HepG2 (cell line): ENCODE results near the gene RHOBTB3. TPM values are rescaled to one million over a fixed set of nuclear protein-coding genes. Genes with fewer than 3 reads are reported as not detected.
A peak's percentile ranks its signal among the peaks of the same experiment; 100 is the strongest.

ENCODE experiments used
- FOXA1 ChIP-seq, 2 experiments: fragments of 450-650 bp in 1 of 2; sonication (generic) in 1 of 2; formaldehyde crosslinking in 1 of 2; IDR thresholded peaks; 2 replicates each; pipeline versions ENCODE4 v1.4.0 to v1.6.1; 2016 to 2020; ENCODE audit warnings: missing genetic modification reagents in 1 of 2
- KLF6 ChIP-seq: IDR thresholded peaks from 2 replicates; pipeline ENCODE4 v1.8.0; 2016; ENCODE audit warnings: missing biosample characterization, missing genetic modification reagents
- MAFF ChIP-seq: IDR thresholded peaks from 2 replicates; pipeline ENCODE4 v1.6.1; 2011; ENCODE audit warnings: low read depth, low read length, improper control_type of control experiment
- RAD21 ChIP-seq: fragments of 450-650 bp; formaldehyde crosslinking; IDR thresholded peaks from 2 replicates; pipeline ENCODE4 v1.5.0; 2020; ENCODE audit warnings: mild to moderate bottlenecking
- SPEN ChIP-seq: sonication (generic); formaldehyde crosslinking; IDR thresholded peaks from 2 replicates; pipeline ENCODE4 v1.5.1; 2020; ENCODE audit warnings: low read depth, mild to moderate bottlenecking, missing genetic modification reagents
- STAG1 ChIP-seq: sonication (generic); formaldehyde crosslinking; IDR thresholded peaks from 2 replicates; pipeline ENCODE4 v1.4.0; 2020; ENCODE audit warnings: missing genetic modification reagents
- ZBTB20 ChIP-seq: sonication (generic); formaldehyde crosslinking; IDR thresholded peaks from 2 replicates; pipeline ENCODE4 v1.8.1; 2023; ENCODE audit warnings: missing genetic modification reagents, low read depth, mild to moderate bottlenecking, borderline replicate concordance
- ZNF124 ChIP-seq: sonication (generic); formaldehyde crosslinking; IDR thresholded peaks from 2 replicates; pipeline ENCODE4 v1.4.0; 2020; ENCODE audit warnings: missing genetic modification reagents
- ZNF142 ChIP-seq: sonication (generic); formaldehyde crosslinking; IDR thresholded peaks from 2 replicates; pipeline ENCODE4 v1.4.0; 2020; ENCODE audit warnings: missing genetic modification reagents
- ZNF484 ChIP-seq: sonication (generic); formaldehyde crosslinking; IDR thresholded peaks from 2 replicates; pipeline ENCODE4 v1.5.1; 2020; ENCODE audit warnings: mild to moderate bottlenecking, low read depth, missing genetic modification reagents, borderline replicate concordance
- polyA plus RNA-seq, 8 experiments: library from polyadenylated mRNA; depleted of rRNA in 3 of 8; stranded (reverse) in 7 of 8; unstranded in 1 of 8; fragments of >200 nt; fragmentation: Illumina TruSeq in 4 of 8; extraction: Trizol in 4 of 8; gene quantifications; 2 replicates each; pipeline versions ENCODE4 v1.2.1 to v1.2.3, GENCODE V29; 2011 to 2016; ENCODE audit warnings: low read depth in 4 of 8, missing spikeins in 1 of 8, mixed read lengths in 1 of 8; ENCODE audit not compliant: insufficient read depth in 1 of 8
- total RNA-seq, 5 experiments: library from RNA; depleted of rRNA; stranded (reverse); fragments of >200 nt; fragmentation: Illumina TruSeq; extraction: Trizol; gene quantifications; 2 replicates each; pipeline ENCODE4 v1.2.3, GENCODE V29; 2016; ENCODE audit warnings: low read depth in 1 of 5
- TF ChIP-seq, protein P1 (sequence below): sonication (generic); formaldehyde crosslinking; IDR thresholded peaks from 2 replicates; pipeline ENCODE4 v1.8.0; 2022; ENCODE audit warnings: mild to moderate bottlenecking, missing genetic modification reagents

Gene RHOBTB3
- total and polyA plus RNA-seq, 2 of the 13 experiments (the other 11 are each of a cell fraction or from before 2014, with no cell fraction given): 31.6 to 35.4 TPM

DNA sequence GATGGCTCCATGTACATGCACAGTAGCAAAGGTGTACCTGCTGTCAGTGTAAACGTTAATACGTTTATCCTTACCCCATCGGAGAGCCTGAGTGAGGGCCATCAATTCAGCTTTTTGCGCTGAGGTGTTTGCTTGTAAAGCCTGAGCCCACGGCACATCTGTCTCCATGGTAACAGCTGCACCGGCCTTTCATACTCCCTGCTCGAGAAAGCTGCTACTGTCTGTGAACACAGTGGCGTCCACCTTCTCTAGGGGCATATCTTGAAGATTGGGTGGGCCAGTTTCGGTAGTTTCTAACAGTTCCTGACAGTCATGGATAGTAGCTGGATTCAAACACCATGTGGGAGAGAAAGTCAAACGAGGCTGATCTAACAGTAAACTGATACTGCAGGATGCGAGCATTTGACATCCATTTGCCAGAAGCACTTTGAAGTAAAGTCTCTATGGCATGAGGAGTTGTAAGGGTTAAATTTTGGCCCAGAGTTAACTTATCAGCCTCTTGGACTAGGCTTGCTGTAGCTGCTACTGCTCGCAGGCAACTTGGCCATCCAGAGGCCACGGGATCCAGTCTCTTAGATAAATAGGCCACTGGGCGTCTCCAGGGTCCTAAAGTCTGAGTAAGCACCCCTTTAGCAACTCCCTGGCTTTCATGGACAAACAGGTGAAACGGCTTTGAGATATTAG is 21.0 kb upstream of the RHOBTB3 start (continued):
- TF ChIP-seq ZNF484: no peak
- 0 out of 2 replicates have a peak, but pooled peaks have one; percentile 13 for TF ChIP-seq MAFF
- TF ChIP-seq ZBTB20: no peak
- TF ChIP-seq ZNF124: no peak
- TF ChIP-seq ZNF142 (CRISPR knock-in tag): no peak
- no peak for TF ChIP-seq STAG1 (CRISPR knock-in tag)
- TF ChIP-seq, protein P1, sequence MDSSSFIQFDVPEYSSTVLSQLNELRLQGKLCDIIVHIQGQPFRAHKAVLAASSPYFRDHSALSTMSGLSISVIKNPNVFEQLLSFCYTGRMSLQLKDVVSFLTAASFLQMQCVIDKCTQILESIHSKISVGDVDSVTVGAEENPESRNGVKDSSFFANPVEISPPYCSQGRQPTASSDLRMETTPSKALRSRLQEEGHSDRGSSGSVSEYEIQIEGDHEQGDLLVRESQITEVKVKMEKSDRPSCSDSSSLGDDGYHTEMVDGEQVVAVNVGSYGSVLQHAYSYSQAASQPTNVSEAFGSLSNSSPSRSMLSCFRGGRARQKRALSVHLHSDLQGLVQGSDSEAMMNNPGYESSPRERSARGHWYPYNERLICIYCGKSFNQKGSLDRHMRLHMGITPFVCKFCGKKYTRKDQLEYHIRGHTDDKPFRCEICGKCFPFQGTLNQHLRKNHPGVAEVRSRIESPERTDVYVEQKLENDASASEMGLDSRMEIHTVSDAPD: no peak
- TF ChIP-seq KLF6 (CRISPR knock-in tag): no peak
- TF ChIP-seq RAD21 (CRISPR knock-in tag): no peak
- TF ChIP-seq SPEN: no peak
- no peak for TF ChIP-seq FOXA1 (IDR thresholded peaks at IDR 0.05)
- peak; percentile 56 for TF ChIP-seq FOXA1 (CRISPR knock-in tag; IDR thresholded peaks at IDR 0.05)
